WTC11 (cell line): ENCODE data around the gene SIN3A.
"Not testable (repeated sequence)": the region's sequence is repeated elsewhere in the genome, so short reads cannot be mapped to it uniquely, and the experiment has no call there.

ENCODE experiments used
- CTCF ChIP-seq: fragments of 200-600 bp; IDR thresholded peaks from 2 replicates; pipeline ENCODE4 v1.8.0; 2022; ENCODE audit warnings: antibody characterized with exemption
- ELF4 ChIP-seq: sonication (generic); formaldehyde crosslinking; IDR thresholded peaks from 2 replicates; pipeline ENCODE4 v1.8.1; 2022; ENCODE audit warnings: low read depth, mild to moderate bottlenecking, moderate library complexity, missing genetic modification reagents
- IRF2 ChIP-seq: sonication (generic); formaldehyde crosslinking; IDR thresholded peaks from 2 replicates; pipeline ENCODE4 v1.8.0; 2022; ENCODE audit warnings: low read depth, missing genetic modification reagents, borderline replicate concordance
- MAX ChIP-seq: sonication (generic); formaldehyde crosslinking; IDR thresholded peaks from 2 replicates; pipeline ENCODE4 v1.8.0; 2022; ENCODE audit warnings: mild to moderate bottlenecking, missing genetic modification reagents
- SMAD4 ChIP-seq: sonication (generic); formaldehyde crosslinking; IDR thresholded peaks from 2 replicates; pipeline ENCODE4 v1.8.0; 2022; ENCODE audit warnings: mild to moderate bottlenecking, missing genetic modification reagents

- TF ChIP-seq CTCF; IRF2 (CRISPR knock-in tag); ELF4 (CRISPR knock-in tag); MAX (CRISPR knock-in tag); SMAD4 (CRISPR knock-in tag): not testable (repeated sequence)
These were observed 32.1 kb upstream of the SIN3A start for GRCh38 chr15:75483556-75483955.
